Caco-2 (cell line): Measurements from ENCODE around the gene CLIC4. TPM values are rescaled to one million over a fixed set of nuclear protein-coding genes. Genes with fewer than 3 reads are reported as not detected.
"Not testable (repeated sequence)": the region's sequence is repeated elsewhere in the genome, so short reads cannot be mapped to it uniquely, and the experiment has no call there.

Experiments
- BruUV-seq: library from RNA; stranded (reverse); fragments of 400-500 nt; replicated peaks from 2 replicates; lab custom pipeline; 2021; lab: Mats Ljungman, UMichigan
- CTCF ChIA-PET: fragments of 300-600 bp; sonication (Branson Sonifier 250); formaldehyde crosslinking; loops from one replicate; lab custom pipeline; 2022; ENCODE audit warnings: antibody characterized with exemption; lab: Charles Lee
- POLR2A ChIA-PET: fragments of 300-600 bp; sonication (Branson Sonifier 250); formaldehyde crosslinking; loops from one replicate; lab custom pipeline; 2022; ENCODE audit warnings: antibody characterized with exemption; lab: Charles Lee
- DNase-seq, 2 experiments: peaks; one replicate each; pipeline versions ENCODE4 v3.0.0 to v3.0.0-alpha.2; 2020 to 2022
- H3K27me3 ChIP-seq: replicated peaks from 2 replicates; pipeline ENCODE4 v1.6.0; 2011; ENCODE audit warnings: low read length; ENCODE audit not compliant: control insufficient read depth, insufficient read depth
- H3K36me3 ChIP-seq: 2 replicates; pipeline ENCODE4 v1.5.1; 2011; ENCODE audit warnings: low read length; ENCODE audit not compliant: control insufficient read depth, insufficient read depth
- H3K4me1 ChIP-seq: fragments of 250-450 bp; sonication (Bioruptor Pico); 2 replicates; pipeline ENCODE4 v1.5.1; 2020; ENCODE audit warnings: mild to moderate bottlenecking
- H3K4me3 ChIP-seq: 2 replicates; pipeline ENCODE4 v1.5.1; 2011; ENCODE audit warnings: low read depth, mild to moderate bottlenecking, control low read depth, low read length
- H3K9me3 ChIP-seq: fragments of 250-450 bp; sonication (Bioruptor Pico); 2 replicates; pipeline ENCODE4 v1.5.1; 2020; ENCODE audit warnings: mild to moderate bottlenecking, moderate library complexity
- H3K27ac Mint-ChIP-seq: one replicate; pipeline ENCODE4 v1.8.0; 2022; ENCODE audit warnings: mixed read lengths; ENCODE audit not compliant: unreplicated experiment
- H3K27me3 Mint-ChIP-seq: one replicate; pipeline ENCODE4 v1.8.0; 2022; ENCODE audit warnings: mixed read lengths; ENCODE audit not compliant: insufficient read depth, unreplicated experiment
- H3K36me3 Mint-ChIP-seq: one replicate; pipeline ENCODE4 v1.8.0; 2022; ENCODE audit warnings: mild to moderate bottlenecking, mixed read lengths; ENCODE audit not compliant: insufficient read depth, unreplicated experiment
- H3K4me1 Mint-ChIP-seq: one replicate; pipeline ENCODE4 v1.8.0; 2022; ENCODE audit warnings: low read depth, mixed read lengths; ENCODE audit not compliant: unreplicated experiment
- H3K4me3 Mint-ChIP-seq: one replicate; pipeline ENCODE4 v1.8.0; 2022; ENCODE audit warnings: mild to moderate bottlenecking, moderate library complexity, mixed read lengths; ENCODE audit not compliant: unreplicated experiment
- H3K9me3 Mint-ChIP-seq: one replicate; pipeline ENCODE4 v1.8.0; 2022; ENCODE audit warnings: mixed read lengths; ENCODE audit not compliant: unreplicated experiment
- CTCF ChIP-seq, 2 experiments: fragments of 200-600 bp in 1 of 2; IDR thresholded peaks; 1 replicate in 1 of 2; 2 replicates in 1 of 2; pipeline versions ENCODE4 v1.5.1 to v1.8.0; 2011 to 2022; ENCODE audit warnings: antibody characterized with exemption in 1 of 2, control low read depth in 1 of 2, inconsistent platforms in 1 of 2, low read depth in 1 of 2, low read length in 1 of 2, mild to moderate bottlenecking in 1 of 2, moderate library complexity in 1 of 2; ENCODE audit not compliant: insufficient read depth in 1 of 2, severe bottlenecking in 1 of 2, unreplicated experiment in 1 of 2
- intact Hi-C: fragments of 100-400 bp; cut with micrococcal nuclease; formaldehyde crosslinking; loops from one replicate; pipeline ENCODE4 v1.10.0; 2022; ENCODE audit not compliant: unreplicated experiment
- total RNA-seq: library from RNA; stranded (reverse); gene quantifications from 2 replicates; pipeline ENCODE4 v1.2.3, GENCODE V29; 2022

The CLIC4 gene
- total RNA-seq, 1 experiment from 2014 or later = 140 TPM

DNA sequence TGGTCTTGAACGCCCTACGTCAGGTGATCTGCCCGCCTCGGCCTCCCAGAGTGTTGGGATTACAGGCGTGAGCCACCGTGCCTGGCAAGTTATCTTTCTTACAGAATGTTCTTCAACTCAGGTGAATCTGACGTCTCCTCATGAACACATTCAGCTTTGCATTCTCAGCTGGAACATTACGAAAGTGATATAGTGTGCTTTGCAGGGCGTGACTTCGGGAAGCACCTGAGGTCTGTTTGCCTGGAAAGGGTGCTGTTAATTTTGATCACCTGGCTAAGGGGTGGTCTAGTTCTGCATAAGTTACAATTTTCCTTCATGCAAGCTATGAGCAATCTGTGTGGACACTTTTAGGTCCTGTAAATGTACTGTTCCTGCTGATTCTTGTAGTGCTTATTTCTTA, 16.3 kb upstream of the CLIC4 start:
- POLR2A ChIA-PET = no interaction called here
- no TSS peak for BruUV-seq
- Mint-ChIP-seq H3K4me3 (no peak overlapping the region), H3K36me3 (no peaks in the 10 kb centered on the region), H3K27me3 (no peaks in the 10 kb centered on the region), H3K9me3 (no peaks in the 10 kb centered on the region), H3K27ac (no peak overlapping the region), H3K4me1 (peaks cover 17% of the 10 kb centered on the region)
- Histone ChIP-seq H3K4me3 (no peak overlapping the region), H3K36me3 (no peaks in the 10 kb centered on the region), H3K27me3 (no peaks in the 10 kb centered on the region), H3K4me1 (peaks cover 15% of the 10 kb centered on the region), H3K9me3 (no peaks in the 10 kb centered on the region)
- CTCF ChIA-PET = no interaction called here
- intact Hi-C loops = no loop called here
- TF ChIP-seq CTCF (IDR thresholded peaks at IDR 0.05; ENCODE audit: insufficient read depth in 1 of 2, low read depth in 1 of 2, low read length in 1 of 2, severe bottlenecking in 1 of 2, unreplicated experiment in 1 of 2) = no peak
- DNase-seq = no peak

GRCh38 chr1:24732186-24732885, 12.9 kb upstream of the CLIC4 start:
- Mint-ChIP-seq H3K27me3 (no peaks in the 10 kb centered on the region), H3K36me3 (no peaks in the 10 kb centered on the region), H3K4me3 (no peak overlapping the region), H3K4me1 (peaks cover 14% of the 10 kb centered on the region), H3K27ac (no peak overlapping the region), H3K9me3 (no peaks in the 10 kb centered on the region)
- Histone ChIP-seq H3K9me3 (no peaks in the 10 kb centered on the region), H3K4me3 (no peak overlapping the region), H3K27me3 (no peaks in the 10 kb centered on the region), H3K4me1 (peaks cover 15% of the 10 kb centered on the region), H3K36me3 (no peaks in the 10 kb centered on the region)
- no peak for TF ChIP-seq CTCF (IDR thresholded peaks at IDR 0.05; ENCODE audit: insufficient read depth in 1 of 2, low read depth in 1 of 2, low read length in 1 of 2, severe bottlenecking in 1 of 2, unreplicated experiment in 1 of 2)
- CTCF ChIA-PET = interaction anchor here (0.7 kb wide), 1 partner anchor 12 kb away, joined by 3 read pairs; the partner anchor contains the start of gene CLIC4
- DNase-seq = no peak
- BruUV-seq = no TSS peak
- POLR2A ChIA-PET = no interaction called here
- intact Hi-C loops = no loop called here

- H3K27me3 Mint-ChIP-seq, intact Hi-C loops, H3K9me3 ChIP-seq, H3K27ac Mint-ChIP-seq, DNase-seq, H3K36me3 ChIP-seq, H3K36me3 Mint-ChIP-seq, H3K4me3 ChIP-seq, POLR2A ChIA-PET, H3K4me3 Mint-ChIP-seq, BruUV-seq, H3K9me3 Mint-ChIP-seq, H3K27me3 ChIP-seq: not testable (repeated sequence)
- CTCF ChIA-PET = interaction anchor here (0.7 kb wide), 1 partner anchor 11 kb away, joined by 3 read pairs; the partner anchor contains the start of gene CLIC4
- H3K4me1 ChIP-seq = peaks cover 15% of the 10 kb centered on the region
- peaks cover 13% of the 10 kb centered on the region for H3K4me1 Mint-ChIP-seq
These were observed 11.9 kb upstream of the CLIC4 start for GRCh38 chr1:24733342-24733741.
